ENCODE measurements around the gene GPR32.
"Not testable (repeated sequence)": the region's sequence is repeated elsewhere in the genome, so short reads cannot be mapped to it uniquely, and the experiment has no call there.

The GPR32 gene

GRCh38 chr19:50750010-50750409, 20.3 kb upstream of the GPR32 start:
- no peak overlapping the region for H3K9ac ChIP-seq (ENCODE audit: low read length)
- H3F3A ChIP-seq (ENCODE audit: insufficient read depth): no peaks in the 10 kb centered on the region
- H2AFZ ChIP-seq (ENCODE audit: low read depth, low read length, severe bottlenecking): no peak overlapping the region
- no peaks in the 10 kb centered on the region for H3K9me3 ChIP-seq (ENCODE audit: insufficient read depth, low read length)
- no peaks in the 10 kb centered on the region for H3K9me2 ChIP-seq (replicated peaks; ENCODE audit: insufficient read depth, low read length)
- no peak overlapping the region for H3K4me3 ChIP-seq (ENCODE audit: insufficient read depth, low read length, poor library complexity, severe bottlenecking)
- H3K27ac ChIP-seq (ENCODE audit: low read depth, low read length): no peak overlapping the region
- H3K79me2 ChIP-seq (ENCODE audit: insufficient read depth, low read length): no peaks in the 10 kb centered on the region
- H3K27me3 ChIP-seq (ENCODE audit: low read length): no peaks in the 10 kb centered on the region
- no peak for TF ChIP-seq EZH2phosphoT487 (conservative IDR thresholded peaks at IDR 0.05; ENCODE audit: low read length)
- no peak for TF ChIP-seq CTCF (IDR thresholded peaks at IDR 0.05; ENCODE audit: insufficient read depth, low read length, poor library complexity, severe bottlenecking)
- H3K4me2 ChIP-seq (ENCODE audit: low read depth, low read length, poor library complexity, severe bottlenecking): no peak overlapping the region
- no peaks in the 10 kb centered on the region for H3K36me3 ChIP-seq (ENCODE audit: low read length)
- H4K20me1 ChIP-seq (ENCODE audit: low read depth, low read length): no peaks in the 10 kb centered on the region

GRCh38 chr19:50753879-50754278, 16.4 kb upstream of the GPR32 start:
- Histone ChIP-seq H3K27ac (ENCODE audit: low read depth, low read length) (no peak overlapping the region), H4K20me1 (ENCODE audit: low read depth, low read length) (no peaks in the 10 kb centered on the region), H3F3A (ENCODE audit: insufficient read depth) (no peaks in the 10 kb centered on the region), H3K9ac (ENCODE audit: low read length) (no peak overlapping the region), H3K9me2 (replicated peaks; ENCODE audit: insufficient read depth, low read length) (no peaks in the 10 kb centered on the region), H3K9me3 (ENCODE audit: insufficient read depth, low read length) (no peaks in the 10 kb centered on the region), H3K36me3 (ENCODE audit: low read length) (no peaks in the 10 kb centered on the region), H3K27me3 (ENCODE audit: low read length) (no peaks in the 10 kb centered on the region), H2AFZ (ENCODE audit: low read depth, low read length, severe bottlenecking) (no peak overlapping the region), H3K4me2 (ENCODE audit: low read depth, low read length, poor library complexity, severe bottlenecking) (no peak overlapping the region), H3K4me3 (ENCODE audit: insufficient read depth, low read length, poor library complexity, severe bottlenecking) (no peak overlapping the region), H3K79me2 (ENCODE audit: insufficient read depth, low read length) (no peaks in the 10 kb centered on the region)
- TF ChIP-seq EZH2phosphoT487 (conservative IDR thresholded peaks at IDR 0.05; ENCODE audit: low read length) (no peak), CTCF (IDR thresholded peaks at IDR 0.05; ENCODE audit: insufficient read depth, low read length, poor library complexity, severe bottlenecking) (no peak)

DNA sequence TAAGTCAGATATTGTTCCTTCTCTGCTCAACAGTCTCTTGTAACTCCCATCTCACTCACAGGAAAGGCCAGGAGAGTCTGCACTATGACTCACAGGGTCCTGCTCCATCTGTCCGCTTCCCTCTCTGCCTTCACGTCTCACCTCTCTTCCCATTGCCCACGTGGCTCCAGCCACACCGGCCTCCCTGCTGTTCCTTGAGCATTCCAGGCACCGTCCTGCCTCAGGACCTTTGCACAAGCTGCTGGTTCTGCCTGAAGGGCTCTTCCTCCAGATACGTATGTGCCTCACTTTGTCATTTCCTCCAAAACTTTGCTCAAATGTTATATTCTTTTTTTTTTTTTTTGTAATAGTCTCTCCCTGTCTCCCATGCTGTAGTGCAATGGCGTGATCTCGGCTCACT, 14.0 kb upstream of the GPR32 start:
- not testable (repeated sequence) for H3K4me3 ChIP-seq (ENCODE audit: insufficient read depth, low read length, poor library complexity, severe bottlenecking); H2AFZ ChIP-seq (ENCODE audit: low read depth, low read length, severe bottlenecking); H3K9me2 ChIP-seq (replicated peaks; ENCODE audit: insufficient read depth, low read length); H3K79me2 ChIP-seq (ENCODE audit: insufficient read depth, low read length); H3F3A ChIP-seq (ENCODE audit: insufficient read depth); H3K27me3 ChIP-seq (ENCODE audit: low read length); H3K27ac ChIP-seq (ENCODE audit: low read depth, low read length); H3K9ac ChIP-seq (ENCODE audit: low read length); H3K4me2 ChIP-seq (ENCODE audit: low read depth, low read length, poor library complexity, severe bottlenecking); H4K20me1 ChIP-seq (ENCODE audit: low read depth, low read length); H3K36me3 ChIP-seq (ENCODE audit: low read length); H3K9me3 ChIP-seq (ENCODE audit: insufficient read depth, low read length)

GRCh38 chr19:50757624-50758023, 12.6 kb upstream of the GPR32 start:
- not testable (repeated sequence) for H3F3A ChIP-seq (ENCODE audit: insufficient read depth); H3K4me3 ChIP-seq (ENCODE audit: insufficient read depth, low read length, poor library complexity, severe bottlenecking); H2AFZ ChIP-seq (ENCODE audit: low read depth, low read length, severe bottlenecking); H3K79me2 ChIP-seq (ENCODE audit: insufficient read depth, low read length); H3K4me2 ChIP-seq (ENCODE audit: low read depth, low read length, poor library complexity, severe bottlenecking); H3K9ac ChIP-seq (ENCODE audit: low read length); H3K9me2 ChIP-seq (replicated peaks; ENCODE audit: insufficient read depth, low read length); H3K27me3 ChIP-seq (ENCODE audit: low read length); H3K36me3 ChIP-seq (ENCODE audit: low read length); H3K9me3 ChIP-seq (ENCODE audit: insufficient read depth, low read length); H4K20me1 ChIP-seq (ENCODE audit: low read depth, low read length); H3K27ac ChIP-seq (ENCODE audit: low read depth, low read length)

- H3K9ac ChIP-seq (ENCODE audit: low read length); H3K27me3 ChIP-seq (ENCODE audit: low read length); H3K79me2 ChIP-seq (ENCODE audit: insufficient read depth, low read length); H3K4me3 ChIP-seq (ENCODE audit: insufficient read depth, low read length, poor library complexity, severe bottlenecking); H3K27ac ChIP-seq (ENCODE audit: low read depth, low read length); H3K4me2 ChIP-seq (ENCODE audit: low read depth, low read length, poor library complexity, severe bottlenecking); H2AFZ ChIP-seq (ENCODE audit: low read depth, low read length, severe bottlenecking); H3K36me3 ChIP-seq (ENCODE audit: low read length); H4K20me1 ChIP-seq (ENCODE audit: low read depth, low read length); H3F3A ChIP-seq (ENCODE audit: insufficient read depth); H3K9me3 ChIP-seq (ENCODE audit: insufficient read depth, low read length); H3K9me2 ChIP-seq (replicated peaks; ENCODE audit: insufficient read depth, low read length): not testable (repeated sequence)
Measured at GRCh38 chr19:50759076-50759475, 11.2 kb upstream of the GPR32 start.
